ENCODE results near the gene MYH8. TPM values are rescaled to one million over a fixed set of nuclear protein-coding genes. Genes with fewer than 3 reads are reported as not detected.

Gene MYH8
- not detected for total RNA-seq

- Histone ChIP-seq H3K27ac (no peak within 1 kb of the TSS), H3K36me3 (no peaks in the 10 kb centered on the region), H3K9me3 (no peaks in the 10 kb centered on the region), H3K4me3 (no peak within 1 kb of the TSS), H3K4me1 (no peaks in the 10 kb centered on the region), H3K27me3 (no peaks in the 10 kb centered on the region)
- TF ChIP-seq CTCF (IDR thresholded peaks at IDR 0.05) (no peak), POLR2A (IDR thresholded peaks at IDR 0.05) (no peak)
- DNase-seq = no peak
These were observed at the start of gene MYH8 for GRCh38 chr17:10421900-10422542. TSS of gene MYH8 (minus strand) at chr17:10421950. CDS start at chr17:10420227, 1,723 bp downstream.

GRCh38 chr17:10469459-10469858 lies 47.7 kb upstream of the MYH8 start, which contains the start of gene MYH4:
TSS of gene MYH4 (minus strand) at chr17:10469559. CDS start at chr17:10466745, 2,814 bp downstream.
- no peaks in the 10 kb centered on the region for H3K9me3 ChIP-seq
- no peak for TF ChIP-seq CTCF (IDR thresholded peaks at IDR 0.05)
- no peak for TF ChIP-seq POLR2A (IDR thresholded peaks at IDR 0.05)
- H3K27ac ChIP-seq = no peak within 1 kb of the TSS
- H3K36me3 ChIP-seq = no peaks in the 10 kb centered on the region
- no peaks in the 10 kb centered on the region for H3K4me1 ChIP-seq
- H3K4me3 ChIP-seq = no peak within 1 kb of the TSS
- no peaks in the 10 kb centered on the region for H3K27me3 ChIP-seq
- no peak for DNase-seq

- Histone ChIP-seq H3K4me1 (no peaks in the 10 kb centered on the region), H3K27me3 (no peaks in the 10 kb centered on the region), H3K9me3 (no peaks in the 10 kb centered on the region), H3K4me3 (no peak overlapping the region), H3K27ac (no peak overlapping the region), H3K36me3 (no peaks in the 10 kb centered on the region)
- no peak for DNase-seq
- no peak for TF ChIP-seq CTCF (IDR thresholded peaks at IDR 0.05)
- TF ChIP-seq POLR2A (IDR thresholded peaks at IDR 0.05) = no peak
These were observed 41.7 kb upstream of the MYH8 start for GRCh38 chr17:10463402-10463801.

GRCh38 chr17:10460062-10460461 lies 38.3 kb upstream of the MYH8 start:
- Histone ChIP-seq H3K4me3 (no peak overlapping the region), H3K36me3 (no peaks in the 10 kb centered on the region), H3K4me1 (no peaks in the 10 kb centered on the region), H3K27ac (no peak overlapping the region), H3K27me3 (no peaks in the 10 kb centered on the region), H3K9me3 (no peaks in the 10 kb centered on the region)
- no peak for DNase-seq
- TF ChIP-seq POLR2A (IDR thresholded peaks at IDR 0.05) = no peak
- no peak for TF ChIP-seq CTCF (IDR thresholded peaks at IDR 0.05)

- H3K4me3 ChIP-seq = no peak overlapping the region
- TF ChIP-seq POLR2A (IDR thresholded peaks at IDR 0.05) (no peak), CTCF (IDR thresholded peaks at IDR 0.05) (no peak)
These were observed 37.0 kb upstream of the MYH8 start for GRCh38 chr17:10458701-10459100.

More at GRCh38 chr17:10458701-10459100, 37.0 kb upstream of the MYH8 start:
- H3K9me3 ChIP-seq = no peaks in the 10 kb centered on the region
- H3K27me3 ChIP-seq = no peaks in the 10 kb centered on the region
- H3K36me3 ChIP-seq = no peaks in the 10 kb centered on the region
- no peak for DNase-seq
- H3K27ac ChIP-seq = no peak overlapping the region
- H3K4me1 ChIP-seq = no peaks in the 10 kb centered on the region

Data from Peyer's patch (tissue), 4 donors.